MG63 (cell line): ENCODE data around the gene LILRB2. TPM values are rescaled to one million over a fixed set of nuclear protein-coding genes. Genes with fewer than 3 reads are reported as not detected.
"Not testable (repeated sequence)": the region's sequence is repeated elsewhere in the genome, so short reads cannot be mapped to it uniquely, and the experiment has no call there.

ENCODE experiments used
- DNase-seq: peaks from one replicate; pipeline ENCODE4 v3.0.0-alpha.2; 2020
- H3K27me3 ChIP-seq: fragments of 250-450 bp; sonication (Bioruptor Pico); 2 replicates; pipeline ENCODE4 v1.5.1; 2020; ENCODE audit warnings: mild to moderate bottlenecking, moderate library complexity
- H3K36me3 ChIP-seq: fragments of 250-450 bp; sonication (Bioruptor Pico); 2 replicates; pipeline ENCODE4 v1.5.1; 2020; ENCODE audit warnings: mild to moderate bottlenecking, moderate library complexity
- H3K4me3 ChIP-seq: fragments of 250-450 bp; sonication (Bioruptor Pico); 2 replicates; pipeline ENCODE4 v1.5.1; 2020; ENCODE audit warnings: mild to moderate bottlenecking, moderate library complexity
- H3K9me3 ChIP-seq: fragments of 250-450 bp; sonication (Bioruptor Pico); 2 replicates; pipeline ENCODE4 v1.5.1; 2020; ENCODE audit warnings: mild to moderate bottlenecking, moderate library complexity
- total RNA-seq: library from RNA; depleted of rRNA; stranded (reverse); fragments of >200 nt; shearing (Covaris generic); gene quantifications from 2 replicates; pipeline ENCODE4 v1.2.3, GENCODE V29; 2014; ENCODE audit warnings: low replicate concordance; rRNA removed

LILRB2 gene
- not detected in 2 replicates for total RNA-seq

- DNase-seq, result no peak
- Histone ChIP-seq H3K9me3 (no peaks in the 10 kb centered on the region), H3K36me3 (no peaks in the 10 kb centered on the region), H3K4me3 (no peak within 1 kb of the TSS), H3K27me3 (peaks cover 34% of the 10 kb centered on the region)
Observed at GRCh38 chr19:54281007-54281728, at the start of gene LILRB2. Gene LILRB2, minus strand, starts transcription at chr19:54281110. Its CDS starts 614 bp downstream, at chr19:54280496.

- Histone ChIP-seq H3K36me3 (no peaks in the 10 kb centered on the region), H3K9me3 (no peaks in the 10 kb centered on the region), H3K4me3 (no peak overlapping the region), H3K27me3 (peaks cover 3% of the 10 kb centered on the region)
- no peak for DNase-seq
Observed at GRCh38 chr19:54329476-54330165, 48.7 kb upstream of the LILRB2 start.

GRCh38 chr19:54328781-54329180 is 47.9 kb upstream of the LILRB2 start:
- DNase-seq, H3K27me3 ChIP-seq, H3K9me3 ChIP-seq, H3K36me3 ChIP-seq, H3K4me3 ChIP-seq: not testable (repeated sequence)

- Histone ChIP-seq H3K9me3 (peaks cover 8% of the 10 kb centered on the region), H3K4me3 (no peak overlapping the region), H3K27me3 (peaks cover 11% of the 10 kb centered on the region; the same call in 1 of the 2 replicates), H3K36me3 (no peaks in the 10 kb centered on the region)
- no peak for DNase-seq
Observed at GRCh38 chr19:54325631-54326030, 44.7 kb upstream of the LILRB2 start.

GRCh38 chr19:54325194-54325621 is 44.3 kb upstream of the LILRB2 start:
- no peaks in the 10 kb centered on the region for H3K36me3 ChIP-seq
- peaks cover 14% of the 10 kb centered on the region for H3K27me3 ChIP-seq
- peaks cover 8% of the 10 kb centered on the region for H3K9me3 ChIP-seq
- no peak overlapping the region for H3K4me3 ChIP-seq
- DNase-seq, result no peak

- no peaks in the 10 kb centered on the region for H3K36me3 ChIP-seq
- DNase-seq, result no peak
- H3K27me3 ChIP-seq, result peaks cover 16% of the 10 kb centered on the region
- peaks cover 8% of the 10 kb centered on the region for H3K9me3 ChIP-seq
- H3K4me3 ChIP-seq, result no peak overlapping the region
Observed at GRCh38 chr19:54324071-54324470, 43.2 kb upstream of the LILRB2 start.

GRCh38 chr19:54322934-54323333 is 42.0 kb upstream of the LILRB2 start:
- H3K4me3 ChIP-seq, DNase-seq, H3K9me3 ChIP-seq, H3K36me3 ChIP-seq: not testable (repeated sequence)
- peaks cover 20% of the 10 kb centered on the region for H3K27me3 ChIP-seq

GRCh38 chr19:54322295-54322694 is 41.4 kb upstream of the LILRB2 start:
- H3K9me3 ChIP-seq, result not testable (repeated sequence)

GRCh38 chr19:54319892-54320670 is 39.2 kb upstream of the LILRB2 start:
- Histone ChIP-seq H3K9me3 (peaks cover 8% of the 10 kb centered on the region), H3K36me3 (no peaks in the 10 kb centered on the region), H3K4me3 (no peak overlapping the region), H3K27me3 (peaks cover 27% of the 10 kb centered on the region)
- no peak for DNase-seq

More at GRCh38 chr19:54322295-54322694, 41.4 kb upstream of the LILRB2 start:
- H3K27me3 ChIP-seq, result peaks cover 21% of the 10 kb centered on the region
- not testable (repeated sequence) for H3K36me3 ChIP-seq, DNase-seq, H3K4me3 ChIP-seq

- DNase-seq, result no peak
- Histone ChIP-seq H3K9me3 (peaks cover 8% of the 10 kb centered on the region), H3K36me3 (no peaks in the 10 kb centered on the region), H3K27me3 (peaks cover 32% of the 10 kb centered on the region), H3K4me3 (no peak overlapping the region)
Observed at GRCh38 chr19:54319049-54319448, 38.1 kb upstream of the LILRB2 start.

GRCh38 chr19:54317965-54318240 is 37.0 kb upstream of the LILRB2 start:
- DNase-seq, result no peak
- no peaks in the 10 kb centered on the region for H3K36me3 ChIP-seq
- peaks cover 8% of the 10 kb centered on the region for H3K9me3 ChIP-seq

GRCh38 chr19:54317108-54317964 is 36.4 kb upstream of the LILRB2 start:
- H3K4me3 ChIP-seq, result no peak overlapping the region
- no peak for DNase-seq
- H3K27me3 ChIP-seq, result peaks cover 36% of the 10 kb centered on the region
- no peaks in the 10 kb centered on the region for H3K36me3 ChIP-seq
- H3K9me3 ChIP-seq, result peaks cover 8% of the 10 kb centered on the region

More at GRCh38 chr19:54317965-54318240, 37.0 kb upstream of the LILRB2 start:
- peaks cover 32% of the 10 kb centered on the region for H3K27me3 ChIP-seq
- no peak overlapping the region for H3K4me3 ChIP-seq

GRCh38 chr19:54316746-54317107 is 35.8 kb upstream of the LILRB2 start:
- H3K4me3 ChIP-seq, result no peak overlapping the region
- no peak for DNase-seq
- peaks cover 4% of the 10 kb centered on the region; the same call in 1 of the 2 replicates for H3K9me3 ChIP-seq
- no peaks in the 10 kb centered on the region for H3K36me3 ChIP-seq
- H3K27me3 ChIP-seq, result peaks cover 37% of the 10 kb centered on the region

GRCh38 chr19:54315956-54316355 is 35.0 kb upstream of the LILRB2 start:
- no peaks in the 10 kb centered on the region for H3K36me3 ChIP-seq
- H3K4me3 ChIP-seq, result no peak overlapping the region
- DNase-seq, result no peak
- 0 out of 2 replicates have a peak, but pooled peaks cover under 1% of the 10 kb centered on the region for H3K9me3 ChIP-seq
- H3K27me3 ChIP-seq, result peaks cover 37% of the 10 kb centered on the region

- no peaks in the 10 kb centered on the region for H3K36me3 ChIP-seq
- no peak for DNase-seq
Observed at GRCh38 chr19:54312436-54313377, 31.8 kb upstream of the LILRB2 start, which contains the start of gene LILRA5. Gene LILRA5, minus strand, starts transcription at chr19:54313166. Its CDS starts 147 bp downstream, at chr19:54313019.

More at GRCh38 chr19:54312436-54313377, 31.8 kb upstream of the LILRB2 start, which contains the start of gene LILRA5:
- Histone ChIP-seq H3K27me3 (peaks cover 32% of the 10 kb centered on the region), H3K4me3 (no peak within 1 kb of the TSS), H3K9me3 (no peaks in the 10 kb centered on the region)
